Activated CD4-positive, alpha-beta T cell treated with anti-CD3 and anti-CD28 coated beads, Interleukin-2, amount 50 U/mL, for 16 hours (primary cell): ENCODE data around the gene SELPLG.
"Not testable (repeated sequence)": the region's sequence is repeated elsewhere in the genome, so short reads cannot be mapped to it uniquely, and the experiment has no call there.

Experiments used
- DNase-seq: peaks from one replicate; pipeline ENCODE4 v3.0.0-alpha.2; 2020

Gene SELPLG

GRCh38 chr12:108586306-108586705 is 47.4 kb downstream of the SELPLG start:
- DNase-seq = no peak

GRCh38 chr12:108585864-108586263 is 47.8 kb downstream of the SELPLG start:
- no peak for DNase-seq

GRCh38 chr12:108584456-108585065 is 49.1 kb downstream of the SELPLG start:
- no peak for DNase-seq

- no peak for DNase-seq
Observed at GRCh38 chr12:108583991-108584390, 49.7 kb downstream of the SELPLG start.

- no peak for DNase-seq
Observed at GRCh38 chr12:108582978-108583770, 50.5 kb downstream of the SELPLG start.

GRCh38 chr12:108582509-108582908 is 51.2 kb downstream of the SELPLG start:
- DNase-seq = no peak

GRCh38 chr12:108581311-108582227 is 52.1 kb downstream of the SELPLG start:
- DNase-seq = no peak

- no peak for DNase-seq
Observed at GRCh38 chr12:108580531-108580930, 53.2 kb downstream of the SELPLG start.

GRCh38 chr12:108578813-108579212 is 54.9 kb downstream of the SELPLG start:
- no peak for DNase-seq

- no peak for DNase-seq
Observed at GRCh38 chr12:108578264-108578663, 55.4 kb downstream of the SELPLG start.

- no peak for DNase-seq
Observed at GRCh38 chr12:108577458-108577857, 56.2 kb downstream of the SELPLG start.

- no peak for DNase-seq
Observed at GRCh38 chr12:108576660-108577234, 56.9 kb downstream of the SELPLG start.

- DNase-seq = no peak
Observed at GRCh38 chr12:108575199-108575912, 58.3 kb downstream of the SELPLG start.

GRCh38 chr12:108574276-108574675 is 59.4 kb downstream of the SELPLG start:
- DNase-seq = not testable (repeated sequence)

GRCh38 chr12:108573317-108573716 is 60.4 kb downstream of the SELPLG start:
- DNase-seq = peak; percentile 88

- DNase-seq = peak; percentile 38
Observed at GRCh38 chr12:108572166-108572790, 61.4 kb downstream of the SELPLG start.
